Neural cell (in vitro differentiated cells): ENCODE results near the gene ULK3. TPM values are rescaled to one million over a fixed set of nuclear protein-coding genes. Genes with fewer than 3 reads are reported as not detected.

Source experiments
- H2AFZ ChIP-seq: fragments of 200-600, 300-800 bp; sonication (generic), shearing (Covaris generic); 2 replicates; pipeline ENCODE4 v1.6.0; 2014; ENCODE audit warnings: low read depth, mild to moderate bottlenecking, antibody characterized with exemption, low read length, moderate library complexity
- H3F3A ChIP-seq: fragments of 200-600 bp; shearing (Covaris generic); 2 replicates; pipeline ENCODE4 v1.6.1; 2016; ENCODE audit warnings: mild to moderate bottlenecking, moderate library complexity, mixed read lengths, antibody characterized with exemption, low read length; ENCODE audit not compliant: insufficient read depth, poor library complexity, severe bottlenecking
- H3K27ac ChIP-seq: fragments of 200-600, 300-800 bp; sonication (generic), shearing (Covaris generic); 2 replicates; pipeline ENCODE4 v1.5.1; 2014; ENCODE audit warnings: mild to moderate bottlenecking, low read length, moderate library complexity
- H3K27me3 ChIP-seq: fragments of 300-800, 200-600 bp; sonication (generic), shearing (Covaris generic); 2 replicates; pipeline ENCODE4 v1.6.0; 2014; ENCODE audit warnings: mild to moderate bottlenecking, low read depth, low read length, moderate library complexity; ENCODE audit not compliant: insufficient read depth
- H3K36me3 ChIP-seq: fragments of 300-800, 200-600 bp; sonication (generic), shearing (Covaris generic); 2 replicates; pipeline ENCODE4 v1.5.1; 2014; ENCODE audit warnings: mild to moderate bottlenecking, antibody characterized with exemption, low read length, moderate library complexity; ENCODE audit not compliant: insufficient read depth
- H3K4me2 ChIP-seq: fragments of 300-800, 200-600 bp; sonication (generic), shearing (Covaris generic); 2 replicates; pipeline ENCODE4 v1.6.0; 2014; ENCODE audit warnings: mild to moderate bottlenecking, low read length
- H3K4me3 ChIP-seq: fragments of 300-800, 200-600 bp; sonication (generic), shearing (Covaris generic); 2 replicates; pipeline ENCODE4 v1.5.1; 2014; ENCODE audit warnings: mild to moderate bottlenecking, low read length, moderate library complexity
- H3K79me2 ChIP-seq: fragments of 200-600 bp; shearing (Covaris generic); replicated peaks from 2 replicates; pipeline ENCODE4 v1.6.0; 2014; ENCODE audit warnings: mild to moderate bottlenecking, low read length, moderate library complexity; ENCODE audit not compliant: insufficient read depth
- H3K9ac ChIP-seq: fragments of 300-800, 200-600 bp; sonication (generic), shearing (Covaris generic); 2 replicates; pipeline ENCODE4 v1.6.1; 2016; ENCODE audit warnings: mild to moderate bottlenecking, low read length, mixed read lengths
- H3K9me2 ChIP-seq: fragments of 200-600 bp; shearing (Covaris generic); 2 replicates; pipeline ENCODE4 v1.6.1; 2016; ENCODE audit warnings: mild to moderate bottlenecking, low read length, mixed read lengths; ENCODE audit not compliant: insufficient read depth
- H3K9me3 ChIP-seq: fragments of 200-600, 300-800 bp; sonication (generic), shearing (Covaris generic); 2 replicates; pipeline ENCODE4 v1.6.1; 2016; ENCODE audit warnings: mild to moderate bottlenecking, mixed run types, low read length, moderate library complexity, mixed read lengths
- H4K20me1 ChIP-seq: fragments of 200-600 bp; shearing (Covaris generic); 2 replicates; pipeline ENCODE4 v1.6.1; 2016; ENCODE audit warnings: mild to moderate bottlenecking, mixed run types; ENCODE audit not compliant: insufficient read depth
- CTCF ChIP-seq: fragments of 450-650 bp; IDR thresholded peaks from 2 replicates; pipeline ENCODE4 v1.5.1; 2014; ENCODE audit warnings: antibody characterized with exemption, mild to moderate bottlenecking, moderate library complexity; ENCODE audit not compliant: poor library complexity, severe bottlenecking
- EP300 ChIP-seq: fragments of 450-650 bp; conservative IDR thresholded peaks from 2 replicates; pipeline ENCODE4 v1.6.1; 2014; ENCODE audit warnings: antibody characterized with exemption, mild to moderate bottlenecking, moderate library complexity; ENCODE audit not compliant: poor library complexity, severe bottlenecking
- EZH2 ChIP-seq: fragments of 200-600, 300-800 bp; shearing (Covaris generic), sonication (generic); IDR thresholded peaks from 2 replicates; pipeline ENCODE4 v1.6.1; 2014; ENCODE audit warnings: antibody characterized with exemption, low read length, borderline replicate concordance, mild to moderate bottlenecking; ENCODE audit not compliant: insufficient read depth, poor library complexity, severe bottlenecking
- MXI1 ChIP-seq: fragments of 450-650 bp; conservative IDR thresholded peaks from 2 replicates; pipeline ENCODE4 v1.6.1; 2014; ENCODE audit warnings: antibody characterized with exemption, mild to moderate bottlenecking; ENCODE audit not compliant: poor library complexity, severe bottlenecking
- POLR2AphosphoS5 ChIP-seq: IDR thresholded peaks from 2 replicates; pipeline ENCODE4 v1.6.1; 2012
- RAD21 ChIP-seq: fragments of 450-650 bp; conservative IDR thresholded peaks from 2 replicates; pipeline ENCODE4 v1.6.1; 2014; ENCODE audit warnings: antibody characterized with exemption, mild to moderate bottlenecking, moderate library complexity
- REST ChIP-seq: IDR thresholded peaks from 2 replicates; pipeline ENCODE4 v1.6.1; 2012; ENCODE audit warnings: borderline replicate concordance
- SMC3 ChIP-seq: fragments of 450-650 bp; conservative IDR thresholded peaks from 2 replicates; pipeline ENCODE4 v1.6.1; 2014; ENCODE audit warnings: antibody characterized with exemption, mild to moderate bottlenecking, moderate library complexity; ENCODE audit not compliant: poor library complexity
- TAF1 ChIP-seq: IDR thresholded peaks from 2 replicates; pipeline ENCODE4 v1.6.1; 2012; ENCODE audit warnings: low read depth
- polyA plus RNA-seq: library from polyadenylated mRNA; depleted of rRNA; stranded (reverse); fragments of >200 nt; gene quantifications from 2 replicates; pipeline ENCODE4 v1.2.3, GENCODE V29; 2014

Gene ULK3
- polyA plus RNA-seq, 1 donor from 2014 or later, result 193 TPM

GRCh38 chr15:74828835-74829234 is 14.1 kb downstream of the ULK3 start:
- H4K20me1 ChIP-seq, result no peaks in the 10 kb centered on the region
- no peaks in the 10 kb centered on the region for H3K79me2 ChIP-seq
- H3K9me2 ChIP-seq, result no peaks in the 10 kb centered on the region
- H3F3A ChIP-seq, result no peaks in the 10 kb centered on the region
- no peak overlapping the region for H2AFZ ChIP-seq
- H3K4me2 ChIP-seq, result no peak overlapping the region
- no peak overlapping the region for H3K4me3 ChIP-seq
- H3K27me3 ChIP-seq, result peaks cover 50% of the 10 kb centered on the region
- no peaks in the 10 kb centered on the region for H3K36me3 ChIP-seq
- H3K9me3 ChIP-seq, result no peaks in the 10 kb centered on the region
- no peak overlapping the region for H3K27ac ChIP-seq
- H3K9ac ChIP-seq, result no peak overlapping the region
- TF ChIP-seq TAF1 (no peak), CTCF (no peak), EZH2 (no peak), SMC3 (no peak), REST (no peak), RAD21 (no peak), EP300 (no peak), MXI1 (no peak), POLR2AphosphoS5 (no peak)

- no peaks in the 10 kb centered on the region for H3K9me3 ChIP-seq
- H3K4me3 ChIP-seq, result no peak overlapping the region
- H3K79me2 ChIP-seq, result no peaks in the 10 kb centered on the region
- no peaks in the 10 kb centered on the region for H3K9me2 ChIP-seq
- no peak overlapping the region for H3K4me2 ChIP-seq
- H2AFZ ChIP-seq, result no peak overlapping the region
- H3K36me3 ChIP-seq, result no peaks in the 10 kb centered on the region
- peaks cover 50% of the 10 kb centered on the region for H3K27me3 ChIP-seq
- no peaks in the 10 kb centered on the region for H4K20me1 ChIP-seq
- H3F3A ChIP-seq, result no peaks in the 10 kb centered on the region
- H3K9ac ChIP-seq, result no peak overlapping the region
- no peak for TF ChIP-seq EP300
- no peak for TF ChIP-seq REST
- TF ChIP-seq EZH2, result no peak
- TF ChIP-seq POLR2AphosphoS5, result no peak
- TF ChIP-seq SMC3, result no peak
- no peak overlapping the region for H3K27ac ChIP-seq
These were observed 15.3 kb downstream of the ULK3 start for GRCh38 chr15:74827614-74828013.
